Activated T-cell treated with anti-CD3 and anti-CD28 coated beads, Interleukin-2, amount 50 U/mL, for 4 hours (primary cell): ENCODE results near the gene RBCK1. TPM values are rescaled to one million over a fixed set of nuclear protein-coding genes. Genes with fewer than 3 reads are reported as not detected.

Experiments used
- total RNA-seq, 3 donors: library from RNA; stranded (reverse); gene quantifications; one replicate each; pipeline ENCODE4 v1.2.1, GENCODE V29; 2021

RBCK1 gene
- total RNA-seq, 3 donors from 2014 or later: 87.1 to 104 (median 103) TPM

Other genes starting within 250 kb of the RBCK1 start
- not detected for gene DEFB128, start 218.6 kb upstream of the RBCK1 start, total RNA-seq
- gene DEFB129, start 181.0 kb upstream of the RBCK1 start, total RNA-seq: not detected
- gene DEFB132, start 150.6 kb upstream of the RBCK1 start, total RNA-seq: not detected
- gene C20orf96, start 117.5 kb upstream of the RBCK1 start, total RNA-seq: 1 to 10 TPM; 2.1 to 3.2 (median 3.0) TPM
- gene ZCCHC3, start 110.7 kb upstream of the RBCK1 start, total RNA-seq: 10 to 100 TPM; 22.5 to 26.0 (median 25.5) TPM
- 1 to 10 TPM; 3.9 to 8.5 (median 6.4) TPM for gene SOX12, start 82.7 kb upstream of the RBCK1 start, total RNA-seq
- gene NRSN2, start 61.2 kb upstream of the RBCK1 start, total RNA-seq: 1 to 10 TPM; 2.7 to 3.2 (median 2.8) TPM
- gene TRIB3, start 27.5 kb upstream of the RBCK1 start, total RNA-seq: 10 to 100 TPM; 34.6 to 45.2 (median 37.0) TPM
- gene TBC1D20, start 54.2 kb downstream of the RBCK1 start, total RNA-seq: 10 to 100 TPM; 21.2 to 25.5 (median 23.9) TPM
- 100 to 1,000 TPM; 183 to 191 (median 187) TPM for gene CSNK2A1, start 135.5 kb downstream of the RBCK1 start, total RNA-seq
- gene TCF15, start 202.0 kb downstream of the RBCK1 start, total RNA-seq: under 1 TPM in 1 of 3 donors, not detected in 2; 0.21 TPM
- 10 to 100 TPM; 28.5 to 39.8 (median 38.5) TPM for gene SRXN1, start 244.9 kb downstream of the RBCK1 start, total RNA-seq